SK-N-SH treated with all-trans-retinoic acid at 6 μM for 48 hours (cell line): ENCODE measurements around the gene TRIM2.

Experiments used
- ATAC-seq: fragments of 200-7000 bp; cut with Tn5 transposase; 3 replicates; pipeline ENCODE4 v1.9.1; 2020; ENCODE audit warnings: mild to moderate bottlenecking, moderate library complexity
- ARNTL ChIP-seq: fragments of 450-650 bp; formaldehyde crosslinking; IDR thresholded peaks from 2 replicates; pipeline ENCODE4 v1.5.0; 2020; ENCODE audit warnings: low read depth, mild to moderate bottlenecking, moderate library complexity, borderline replicate concordance
- BACH2 ChIP-seq: fragments of 250-450 bp; sonication (Bioruptor Pico); IDR thresholded peaks from 2 replicates; pipeline ENCODE4 v1.9.0; 2021; ENCODE audit warnings: mild to moderate bottlenecking, borderline replicate concordance
- CREB5 ChIP-seq: fragments of 250-450 bp; sonication (Bioruptor Pico); IDR thresholded peaks from 2 replicates; pipeline ENCODE4 v1.5.1; 2020; ENCODE audit warnings: low read depth, mild to moderate bottlenecking, moderate library complexity
- CSDC2 ChIP-seq: fragments of 250-450 bp; sonication (Bioruptor Pico); IDR thresholded peaks from 2 replicates; pipeline ENCODE4 v1.5.0; 2020; ENCODE audit warnings: mild to moderate bottlenecking, moderate library complexity
- ESRRG ChIP-seq: fragments of 250-450 bp; sonication (Bioruptor Pico); IDR thresholded peaks from 2 replicates; pipeline ENCODE4 v1.6.1; 2021; ENCODE audit warnings: mild to moderate bottlenecking
- GLIS3 ChIP-seq: fragments of 250-450 bp; sonication (Bioruptor Pico); IDR thresholded peaks from 2 replicates; pipeline ENCODE4 v1.5.0; 2020; ENCODE audit warnings: mild to moderate bottlenecking, moderate library complexity
- ISL1 ChIP-seq: fragments of 250-450 bp; sonication (Bioruptor Pico); IDR thresholded peaks from 2 replicates; pipeline ENCODE4 v2.1.2; 2022; ENCODE audit warnings: mild to moderate bottlenecking, moderate library complexity
- OSR1 ChIP-seq: fragments of 250-450 bp; sonication (Bioruptor Pico); IDR thresholded peaks from 2 replicates; pipeline ENCODE4 v1.8.0; 2022; ENCODE audit warnings: moderate library complexity, mild to moderate bottlenecking, inconsistent platforms
- PATZ1 ChIP-seq: fragments of 250-450 bp; sonication (Bioruptor Pico); IDR thresholded peaks from 2 replicates; pipeline ENCODE4 v1.8.0; 2020; ENCODE audit warnings: mild to moderate bottlenecking, moderate library complexity, borderline replicate concordance
- POU6F1 ChIP-seq: fragments of 250-450 bp; sonication (Bioruptor Pico); IDR thresholded peaks from 2 replicates; pipeline ENCODE4 v1.8.0; 2021; ENCODE audit warnings: low read depth, mild to moderate bottlenecking, moderate library complexity, borderline replicate concordance
- PPARA ChIP-seq: fragments of 250-450 bp; sonication (Bioruptor Pico); IDR thresholded peaks from 2 replicates; pipeline ENCODE4 v1.5.0; 2020; ENCODE audit warnings: mild to moderate bottlenecking, borderline replicate concordance
- RARB ChIP-seq: fragments of 250-450 bp; sonication (Bioruptor Pico); IDR thresholded peaks from 2 replicates; pipeline ENCODE4 v1.8.0; 2021; ENCODE audit warnings: mild to moderate bottlenecking, moderate library complexity
- SNAI2 ChIP-seq: fragments of 250-450 bp; sonication (Bioruptor Pico); IDR thresholded peaks from 2 replicates; pipeline ENCODE4 v1.5.0; 2020; ENCODE audit warnings: mild to moderate bottlenecking, moderate library complexity
- TCF4 ChIP-seq: fragments of 250-450 bp; sonication (Bioruptor Pico); IDR thresholded peaks from 2 replicates; pipeline ENCODE4 v1.8.0; 2021; ENCODE audit warnings: mild to moderate bottlenecking, moderate library complexity, borderline replicate concordance
- TOX ChIP-seq: fragments of 250-450 bp; sonication (Bioruptor Pico); IDR thresholded peaks from 2 replicates; pipeline ENCODE4 v1.8.0; 2021; ENCODE audit warnings: mild to moderate bottlenecking, moderate library complexity, borderline replicate concordance
- TSHZ2 ChIP-seq: fragments of 250-450 bp; sonication (Bioruptor Pico); IDR thresholded peaks from 2 replicates; pipeline ENCODE4 v1.5.0; 2020; ENCODE audit warnings: mild to moderate bottlenecking, moderate library complexity
- ZC3H10 ChIP-seq: fragments of 250-450 bp; sonication (Bioruptor Pico); IDR thresholded peaks from 2 replicates; pipeline ENCODE4 v1.5.1; 2021; ENCODE audit warnings: mild to moderate bottlenecking, moderate library complexity
- ZFP30 ChIP-seq: fragments of 450-650 bp; formaldehyde crosslinking; IDR thresholded peaks from 2 replicates; pipeline ENCODE4 v1.5.0; 2022; ENCODE audit warnings: mild to moderate bottlenecking, moderate library complexity
- ZNF70 ChIP-seq: fragments of 450-650 bp; formaldehyde crosslinking; IDR thresholded peaks from 2 replicates; pipeline ENCODE4 v1.5.0; 2020; ENCODE audit warnings: mild to moderate bottlenecking, moderate library complexity
- ZNF8 ChIP-seq: fragments of 450-650 bp; formaldehyde crosslinking; IDR thresholded peaks from 2 replicates; pipeline ENCODE4 v1.5.0; 2020; ENCODE audit warnings: mild to moderate bottlenecking, moderate library complexity

The TRIM2 gene

GRCh38 chr4:153246446-153247115, 42.3 kb downstream of the TRIM2 start:
- TF ChIP-seq ISL1 (CRISPR knock-in tag) (no peak), POU6F1 (no peak), SNAI2 (CRISPR knock-in tag) (no peak), PPARA (CRISPR knock-in tag) (no peak), CREB5 (no peak)
- TF ChIP-seq, all 23 proteins: peak for 0
- no peak for ATAC-seq

- ATAC-seq = no peak
- TF ChIP-seq ZFP30 (CRISPR knock-in tag) = no peak
- TF ChIP-seq PPARA (CRISPR knock-in tag) = no peak
- no peak for TF ChIP-seq TSHZ2 (CRISPR knock-in tag)
- TF ChIP-seq TOX (CRISPR knock-in tag) = no peak
- TF ChIP-seq SNAI2 (CRISPR knock-in tag) = no peak
- TF ChIP-seq ISL1 (CRISPR knock-in tag) = no peak
- no peak for TF ChIP-seq ZNF70 (CRISPR knock-in tag)
- TF ChIP-seq BACH2 (CRISPR knock-in tag) = no peak
- no peak for TF ChIP-seq CSDC2 (CRISPR knock-in tag)
- TF ChIP-seq GLIS3 = no peak
- TF ChIP-seq ZNF8 (CRISPR knock-in tag) = no peak
Observed at GRCh38 chr4:153247116-153247490, 42.9 kb downstream of the TRIM2 start.

- TF ChIP-seq SNAI2 (CRISPR knock-in tag) (no peak), ARNTL (no peak), ZNF8 (CRISPR knock-in tag) (no peak), POU6F1 (no peak), CREB5 (no peak)
- TF ChIP-seq, all 23 proteins: peak for 0
- peak; percentile 67 for ATAC-seq
Observed at GRCh38 chr4:153248641-153249198, 44.5 kb downstream of the TRIM2 start.

GRCh38 chr4:153249199-153250041, 45.2 kb downstream of the TRIM2 start:
- ATAC-seq = peak; percentile 98
- no peak for TF ChIP-seq CSDC2 (CRISPR knock-in tag)
- no peak for TF ChIP-seq ARNTL
- TF ChIP-seq ESRRG (CRISPR knock-in tag) = no peak
- no peak for TF ChIP-seq RARB (CRISPR knock-in tag)
- TF ChIP-seq OSR1 (CRISPR knock-in tag) = no peak
- no peak for TF ChIP-seq ZFP30 (CRISPR knock-in tag)
- no peak for TF ChIP-seq TCF4 (CRISPR knock-in tag)
- no peak for TF ChIP-seq TOX (CRISPR knock-in tag)
- TF ChIP-seq ZC3H10 (CRISPR knock-in tag) = no peak
- no peak for TF ChIP-seq POU6F1
- no peak for TF ChIP-seq ISL1 (CRISPR knock-in tag)
- no peak for TF ChIP-seq PATZ1
